GM19397 (cell line): ENCODE data around the gene SLAMF8.

Source experiments
- ATAC-seq: cut with Tn5 transposase; IDR thresholded peaks from one replicate; pipeline ENCODE4 v1.9.1; 2021; ENCODE audit warnings: mild to moderate bottlenecking, moderate library complexity; ENCODE audit not compliant: unreplicated experiment

Gene SLAMF8

DNA sequence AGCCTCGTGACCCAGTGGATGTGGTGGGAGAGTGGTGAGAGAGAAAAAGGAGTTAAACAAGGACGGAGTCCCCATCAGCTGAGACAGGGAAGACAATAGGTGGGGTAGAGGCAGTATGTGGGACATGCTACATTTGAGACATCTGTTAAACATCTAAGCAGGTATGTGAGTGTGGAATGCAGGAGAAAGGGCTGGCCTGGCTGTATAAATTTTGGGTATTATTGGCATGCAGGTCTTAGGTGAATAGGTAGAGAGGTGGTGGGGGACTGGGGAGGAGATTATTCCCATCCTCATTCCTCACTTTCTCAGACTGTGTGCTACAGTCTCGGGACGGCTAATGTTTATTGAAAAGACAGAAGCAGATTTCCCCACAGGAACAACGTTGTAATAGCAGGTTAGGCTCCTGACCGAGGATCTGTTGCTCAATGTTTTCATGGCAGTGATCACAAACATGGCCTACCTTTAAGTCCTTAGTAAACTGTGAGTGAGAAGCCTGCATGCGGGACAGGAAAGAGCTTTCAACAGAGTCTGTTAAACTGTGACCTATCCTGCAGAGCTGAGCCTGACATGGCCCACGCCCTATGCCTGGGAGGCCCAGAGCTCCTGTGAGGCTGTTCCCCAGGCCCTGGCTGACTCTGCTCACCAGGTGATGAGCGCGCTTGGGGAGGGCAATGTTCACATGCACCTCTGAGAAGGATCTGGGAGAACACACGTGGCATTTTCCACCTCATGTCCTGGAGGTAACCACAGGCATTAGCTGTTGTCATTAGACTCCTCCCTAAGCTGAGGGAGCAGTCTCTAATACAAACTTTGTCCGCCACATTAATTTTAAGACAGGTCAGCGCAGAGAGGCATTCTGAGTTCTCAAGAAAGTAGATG is 19.3 kb downstream of the SLAMF8 start:
- ATAC-seq: no peak

DNA sequence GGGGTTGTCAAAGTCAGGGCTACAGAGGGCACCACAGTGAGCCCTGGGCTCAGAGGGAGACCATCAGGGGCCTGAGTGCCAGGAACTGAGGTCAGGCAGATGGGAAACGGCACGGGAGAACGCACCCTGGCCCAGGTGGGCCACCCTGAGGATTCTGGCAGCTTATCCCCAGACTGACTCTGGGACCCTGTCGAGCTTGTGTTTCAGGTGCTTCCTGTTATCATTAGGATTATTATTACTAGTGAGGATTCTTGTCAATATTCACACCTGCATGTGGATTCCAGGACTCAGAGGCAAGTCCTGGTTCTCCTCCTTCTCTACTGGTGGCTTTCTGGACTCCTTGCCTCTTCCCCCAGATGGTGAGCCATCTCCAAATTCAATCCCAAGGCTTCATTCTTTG is 20.6 kb downstream of the SLAMF8 start:
- no peak for ATAC-seq

DNA sequence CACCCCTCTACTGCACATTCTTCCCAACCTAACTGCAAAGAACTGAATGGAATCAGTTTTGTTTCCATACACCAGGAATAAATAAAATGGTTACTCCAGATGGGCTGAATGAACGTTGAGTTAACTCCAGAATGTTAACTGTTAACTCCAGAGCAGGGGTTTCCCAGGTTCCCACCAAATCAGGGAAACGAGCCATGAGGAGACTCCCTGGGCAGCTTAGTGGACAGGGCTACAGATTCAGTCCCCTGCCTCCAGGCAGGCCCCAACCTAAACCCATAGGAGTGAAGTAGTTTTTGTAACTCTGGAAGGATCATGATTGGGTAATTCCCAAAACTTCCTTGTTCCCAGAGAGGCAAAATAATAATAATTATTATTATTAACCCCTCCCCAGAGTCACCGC is 21.7 kb downstream of the SLAMF8 start:
- no peak for ATAC-seq

DNA sequence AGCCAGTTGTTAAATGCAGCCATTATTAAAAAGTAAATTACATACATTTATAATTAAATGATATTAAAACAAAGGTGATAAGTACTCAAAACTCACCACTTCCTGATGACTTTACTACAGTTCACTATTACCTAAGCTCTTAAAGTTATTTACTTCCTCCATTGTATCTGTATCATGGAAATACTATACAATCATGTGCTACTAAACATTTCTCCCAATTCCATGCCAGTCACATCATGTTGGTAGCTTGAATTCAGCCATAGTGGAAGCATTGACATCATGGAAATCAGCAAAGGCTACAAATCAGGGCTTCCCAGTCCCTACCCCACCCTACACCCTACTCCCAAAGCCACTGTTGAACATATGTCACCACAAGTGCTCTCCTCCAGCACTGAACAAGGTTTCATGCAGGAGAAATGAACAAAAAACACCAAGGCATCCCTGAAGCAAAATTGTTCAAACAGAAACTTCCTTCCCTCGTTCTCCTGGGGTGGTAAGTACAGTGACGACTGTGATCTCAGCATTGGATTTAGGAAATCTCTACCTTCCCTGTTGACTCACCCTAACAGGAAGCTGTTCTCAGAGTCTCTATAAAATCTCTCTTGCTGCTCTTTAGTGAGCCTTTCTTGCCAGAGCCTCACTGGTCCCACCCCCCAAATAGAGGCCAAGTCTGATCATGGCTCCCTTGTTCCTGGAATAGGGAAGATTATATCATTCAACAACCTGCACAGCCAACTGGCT is 23.1 kb downstream of the SLAMF8 start:
- no peak for ATAC-seq

DNA sequence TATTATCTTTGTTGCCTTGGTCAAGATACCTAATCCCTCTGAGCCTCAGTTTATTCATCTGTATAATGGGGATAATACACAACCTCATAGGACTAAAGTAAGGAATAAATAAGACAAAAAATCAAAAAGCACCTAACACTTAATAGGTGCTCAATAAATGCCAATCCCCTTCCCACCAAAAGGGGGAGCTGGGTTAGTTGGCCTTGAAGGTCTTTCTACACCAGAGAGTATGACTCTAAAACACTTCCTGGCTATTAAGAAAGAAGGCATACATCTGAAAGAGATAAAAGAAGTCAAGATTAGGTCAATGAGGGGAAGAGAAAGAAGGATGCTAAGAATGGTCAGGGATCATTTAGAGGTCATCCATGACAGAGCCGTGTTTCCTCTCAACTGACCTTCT is 24.7 kb downstream of the SLAMF8 start:
- no peak for ATAC-seq

DNA sequence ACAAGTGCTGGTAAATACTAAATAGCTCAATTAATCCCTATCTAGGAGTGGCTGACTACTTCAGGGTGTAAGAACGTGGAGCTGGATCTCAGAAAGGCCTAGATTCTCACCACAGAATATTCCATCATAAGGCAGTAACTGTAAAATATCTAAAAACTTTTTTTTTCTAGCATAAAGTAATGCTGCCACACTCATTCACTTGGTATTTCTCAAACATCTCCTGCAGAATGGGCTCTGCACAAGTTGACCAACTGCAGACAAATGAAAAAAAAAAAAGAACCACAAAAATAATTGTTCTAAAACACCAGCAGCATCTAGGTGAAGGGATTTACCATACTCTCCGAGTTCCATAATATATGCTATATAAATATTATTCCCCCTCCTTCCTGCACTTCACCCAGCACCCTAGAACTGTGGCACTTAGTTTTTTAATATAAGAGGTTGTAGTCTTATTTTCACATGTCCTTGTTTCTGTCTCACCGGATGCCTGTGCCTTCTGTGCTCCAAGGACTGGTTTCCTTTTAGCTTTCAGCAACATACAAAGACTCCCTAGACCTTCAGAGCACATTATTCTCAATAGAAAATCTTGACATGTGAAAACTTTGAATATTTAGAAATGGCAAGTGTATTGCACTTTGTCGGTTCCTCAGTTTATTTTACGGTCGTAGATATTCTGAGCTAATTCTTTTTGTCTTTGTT is 26.9 kb downstream of the SLAMF8 start:
- ATAC-seq: no peak

DNA sequence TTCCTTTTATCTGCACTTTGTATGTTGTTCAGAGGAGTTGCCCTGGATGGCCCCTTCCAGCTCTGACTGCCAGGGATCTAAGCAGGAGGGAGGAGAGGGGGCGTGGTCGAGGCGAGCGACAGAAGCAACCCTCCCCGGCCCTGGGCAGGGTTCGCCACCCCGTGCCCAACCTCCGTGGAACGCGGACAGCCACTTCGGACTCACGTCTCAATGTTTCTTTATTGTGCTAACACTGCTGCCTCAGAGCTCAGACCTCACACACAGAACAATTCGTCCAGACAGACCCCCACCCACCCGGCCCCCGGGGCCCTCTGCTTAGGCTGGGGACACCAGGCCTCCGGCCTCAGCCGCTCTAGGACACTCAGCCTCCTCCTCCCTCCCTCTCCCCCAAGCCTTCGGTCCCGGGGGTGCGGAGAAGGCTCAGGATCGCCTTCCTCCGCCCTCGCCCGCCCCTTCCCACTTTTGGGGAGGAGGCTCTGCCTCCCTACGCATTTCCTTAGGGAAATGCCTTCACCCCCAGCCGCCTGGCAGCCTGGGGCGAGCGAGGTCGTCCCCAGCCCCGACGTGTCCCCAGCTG is 27.5 kb downstream of the SLAMF8 start:
- ATAC-seq: peak; percentile 6

DNA sequence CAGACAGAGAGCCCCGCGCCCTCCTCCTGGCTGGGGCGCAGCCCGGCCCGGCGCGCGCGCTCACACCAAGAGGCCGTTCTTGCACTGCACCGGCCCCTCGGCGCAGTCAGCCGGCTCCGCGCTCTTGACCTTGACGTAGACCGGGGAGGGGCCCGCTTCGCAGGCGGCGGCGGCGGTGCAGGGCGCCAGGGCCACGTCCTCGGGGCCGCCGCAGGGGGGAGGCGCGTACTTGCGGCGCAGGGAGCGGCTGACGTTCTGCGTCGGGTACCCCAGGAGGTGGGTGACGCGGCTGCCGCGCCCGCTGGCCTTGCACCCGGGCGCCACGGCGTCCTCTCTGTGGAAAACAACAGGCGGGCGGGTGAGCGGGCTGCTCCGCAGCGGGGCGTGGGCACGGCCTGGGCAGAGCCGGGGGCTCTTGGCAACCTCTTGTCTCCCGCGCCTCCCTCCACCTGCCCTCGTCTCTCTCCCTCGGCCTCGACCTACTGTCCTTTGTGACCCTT is 28.1 kb downstream of the SLAMF8 start:
- peak; percentile 83 for ATAC-seq

DNA sequence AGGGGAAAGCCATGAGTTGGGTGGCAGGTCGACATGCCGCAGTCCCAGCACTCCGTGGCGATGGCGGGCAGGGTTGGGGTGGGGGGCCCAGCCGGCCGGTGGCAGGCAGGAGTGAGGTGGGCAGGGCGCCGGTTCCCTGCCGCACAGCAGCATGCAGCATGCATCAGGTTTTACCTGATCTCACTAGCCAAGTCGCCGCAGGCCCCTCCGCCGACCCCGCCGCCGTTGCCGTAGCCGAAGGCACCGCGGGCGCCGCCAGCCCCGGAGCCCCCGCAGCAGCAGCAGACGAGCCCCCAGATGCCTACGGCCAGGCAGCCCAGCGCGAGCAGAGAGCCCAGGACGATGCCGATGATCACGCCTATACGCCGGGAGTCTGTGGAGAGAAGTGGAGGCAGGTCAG is 29.0 kb downstream of the SLAMF8 start:
- no peak for ATAC-seq

DNA sequence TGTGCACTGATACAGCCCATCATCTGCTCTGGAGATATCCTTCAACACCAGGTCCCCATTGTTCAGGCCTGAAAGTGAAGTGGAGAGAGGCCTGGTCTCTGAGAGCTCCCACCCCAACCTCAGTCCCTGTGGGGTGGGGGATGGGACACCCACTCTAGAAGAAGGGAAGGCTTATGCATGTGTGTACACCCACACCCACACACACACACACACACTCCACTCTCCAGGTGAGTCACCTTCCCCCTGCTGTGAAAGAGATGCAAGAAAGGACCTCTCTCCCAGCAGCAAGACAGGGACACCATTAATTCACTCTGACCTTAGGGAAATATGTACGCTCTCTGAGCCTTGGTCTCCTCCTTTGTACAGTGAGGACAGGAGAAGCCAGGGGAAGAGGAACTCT is 29.9 kb downstream of the SLAMF8 start:
- no peak for ATAC-seq

DNA sequence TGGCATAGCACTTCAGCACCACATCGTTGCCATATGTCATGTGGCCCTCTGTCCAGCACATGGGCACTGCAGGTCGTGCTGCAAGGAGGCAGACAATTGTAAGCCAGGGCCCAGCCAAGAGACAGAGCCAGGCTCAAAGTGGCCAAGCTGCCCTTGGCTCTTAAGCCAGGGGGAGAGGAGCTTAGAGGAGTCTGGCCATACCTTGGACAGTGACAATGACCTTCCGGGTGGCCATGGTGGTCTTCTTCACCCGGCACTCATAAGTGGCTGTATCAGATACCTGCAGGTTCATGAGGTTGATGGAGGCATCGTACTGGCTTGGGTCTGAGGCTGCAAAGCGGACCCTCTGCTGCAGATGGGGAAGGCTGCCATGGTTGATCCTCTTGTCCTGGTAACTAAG is 31.2 kb downstream of the SLAMF8 start:
- no peak for ATAC-seq

DNA sequence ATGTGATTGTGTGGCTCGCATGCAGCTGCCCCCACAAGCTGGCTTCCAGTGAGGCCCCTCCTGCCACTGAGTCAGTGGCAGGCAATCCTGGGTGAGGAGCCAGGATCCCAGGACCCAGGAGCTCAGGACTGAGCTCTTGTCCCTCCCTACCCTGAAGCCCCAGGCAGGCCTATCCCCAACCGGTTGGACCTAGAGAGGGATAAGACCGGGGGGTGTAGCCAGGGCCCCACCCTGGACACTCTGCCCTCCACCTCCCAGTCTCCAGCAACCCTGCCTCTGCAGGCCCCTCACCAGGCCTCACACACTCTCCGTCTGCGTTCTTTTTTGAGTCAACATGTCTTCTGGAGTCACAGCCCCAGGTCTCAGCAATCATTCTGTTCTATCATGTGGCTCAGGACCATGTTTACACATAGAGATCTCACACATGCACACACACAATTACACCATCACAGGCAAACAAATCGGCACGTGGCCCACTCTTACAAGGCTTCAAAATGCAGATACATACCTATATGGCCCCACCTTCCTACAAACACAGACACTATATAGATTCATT is 33.2 kb downstream of the SLAMF8 start:
- ATAC-seq: no peak

DNA sequence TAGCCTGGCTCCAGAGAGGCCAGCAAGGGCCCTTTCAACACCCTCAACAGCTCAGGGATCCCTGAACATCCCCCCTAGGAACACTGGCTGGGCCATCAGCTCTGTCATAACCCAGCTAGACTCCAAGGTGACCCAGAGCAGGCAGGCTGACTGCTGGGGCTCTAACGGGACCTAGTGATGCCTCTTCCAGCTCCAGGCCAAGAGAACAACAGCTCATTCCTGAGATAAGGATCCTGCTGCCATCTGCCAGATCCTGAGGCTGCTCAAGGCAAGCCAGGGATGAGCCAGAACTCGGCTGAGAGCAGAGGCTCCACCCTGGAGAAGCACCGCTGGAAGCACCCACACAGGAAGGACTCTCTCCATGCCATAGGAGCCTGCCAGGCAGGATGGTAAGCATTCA is 33.8 kb downstream of the SLAMF8 start:
- no peak for ATAC-seq

DNA sequence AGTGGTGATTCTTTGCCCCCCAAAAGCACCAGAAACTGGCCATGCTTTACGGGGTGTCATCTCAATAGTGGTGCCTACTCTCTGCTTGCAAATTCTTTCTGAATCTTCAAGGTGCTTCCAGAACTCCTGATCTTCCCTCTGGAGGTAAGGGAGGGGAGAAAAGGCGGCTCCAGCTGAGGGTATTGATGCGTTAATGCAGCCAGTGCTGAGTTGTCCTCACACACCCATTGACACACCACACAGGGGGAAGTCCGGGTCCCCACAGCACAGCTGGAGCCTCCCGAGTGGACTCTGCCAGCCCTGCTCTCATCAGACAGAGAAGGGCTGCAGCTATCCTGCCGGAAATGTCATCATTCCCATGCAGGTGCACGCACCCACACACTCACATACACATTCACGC is 34.5 kb downstream of the SLAMF8 start:
- ATAC-seq: no peak

DNA sequence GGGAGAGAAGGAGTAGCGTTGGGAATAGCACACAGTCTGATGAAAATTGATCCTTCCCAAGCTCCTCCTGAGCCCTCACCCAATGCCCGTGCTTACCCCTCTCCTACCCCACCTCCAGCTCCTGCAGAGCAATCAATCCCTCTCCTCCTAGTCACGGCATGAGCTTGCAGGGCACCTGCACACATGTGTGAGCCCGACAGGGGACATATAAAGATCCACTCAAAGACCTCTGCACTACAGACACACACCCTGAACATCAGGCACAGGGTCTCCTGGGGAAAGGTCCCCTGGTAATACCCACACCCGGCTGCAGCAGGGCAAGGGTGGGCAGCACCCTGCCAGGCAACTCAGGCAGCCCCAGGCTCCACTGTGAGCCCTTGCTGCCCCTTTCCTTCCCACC is 35.4 kb downstream of the SLAMF8 start:
- no peak for ATAC-seq

DNA sequence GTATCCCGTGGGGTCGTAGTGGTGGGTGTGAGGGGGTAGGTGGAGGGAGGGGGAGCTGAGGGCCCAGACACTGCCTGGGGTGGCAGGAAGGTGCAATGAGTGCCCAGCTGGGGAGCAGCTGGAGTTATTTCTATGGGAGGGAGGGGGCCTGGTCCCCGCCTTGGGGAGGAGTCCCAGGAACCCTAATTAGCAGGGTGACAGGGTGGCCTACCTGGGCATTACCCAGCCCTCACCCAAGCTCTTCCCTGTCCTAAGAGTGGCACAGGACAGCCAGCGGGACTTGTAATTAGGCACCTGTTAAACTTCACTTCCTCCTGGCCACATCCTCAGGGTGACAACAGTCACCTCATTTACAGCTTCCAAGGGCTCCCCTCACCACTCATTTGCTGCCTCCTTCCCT is 35.9 kb downstream of the SLAMF8 start, which contains the start of gene VSIG8:
VSIG8 (minus strand) TSS at position 101 of the 400 bp plus-strand sequence. CDS start 136 bp downstream, outside the sequence.
- ATAC-seq: no peak

DNA sequence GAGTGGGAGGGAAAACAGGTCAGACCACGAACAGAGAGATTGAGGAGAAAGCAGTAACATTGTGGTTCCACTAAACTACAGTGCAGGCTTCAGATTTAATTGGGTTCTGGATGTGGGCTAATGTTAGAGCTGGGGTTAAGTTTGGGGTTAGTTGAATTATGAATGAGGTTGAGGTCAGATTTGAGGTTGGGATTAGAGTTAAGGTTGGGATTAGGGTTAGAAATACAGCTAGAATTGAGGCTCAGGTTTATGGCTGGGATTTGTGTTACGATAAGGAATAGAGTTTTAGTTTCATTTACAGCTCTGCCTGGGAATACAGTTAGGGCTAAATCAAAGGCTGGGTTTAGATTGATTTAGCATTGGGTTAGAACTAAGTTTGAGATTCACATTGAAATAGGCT is 37.6 kb downstream of the SLAMF8 start:
- ATAC-seq: no peak

DNA sequence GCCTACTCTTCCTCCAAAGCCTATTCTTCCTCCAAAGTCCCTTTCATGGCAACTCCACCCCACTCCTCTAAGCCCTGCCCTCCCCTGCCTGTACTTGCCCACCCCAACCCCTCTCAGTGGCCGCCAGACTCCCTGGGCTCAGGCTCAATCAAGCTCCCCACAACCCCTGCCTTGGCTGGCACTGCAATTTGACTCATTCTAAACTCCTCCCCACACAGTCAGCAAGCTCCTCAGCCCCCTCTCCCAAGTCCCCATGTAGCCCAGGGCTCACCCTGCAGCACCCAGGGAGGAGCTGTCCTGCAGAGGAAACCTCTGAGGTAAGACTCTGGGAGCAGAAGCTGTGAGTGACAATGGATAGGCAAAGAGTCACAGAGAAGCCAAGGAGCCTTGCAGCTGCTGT is 39.4 kb downstream of the SLAMF8 start:
- ATAC-seq: no peak

DNA sequence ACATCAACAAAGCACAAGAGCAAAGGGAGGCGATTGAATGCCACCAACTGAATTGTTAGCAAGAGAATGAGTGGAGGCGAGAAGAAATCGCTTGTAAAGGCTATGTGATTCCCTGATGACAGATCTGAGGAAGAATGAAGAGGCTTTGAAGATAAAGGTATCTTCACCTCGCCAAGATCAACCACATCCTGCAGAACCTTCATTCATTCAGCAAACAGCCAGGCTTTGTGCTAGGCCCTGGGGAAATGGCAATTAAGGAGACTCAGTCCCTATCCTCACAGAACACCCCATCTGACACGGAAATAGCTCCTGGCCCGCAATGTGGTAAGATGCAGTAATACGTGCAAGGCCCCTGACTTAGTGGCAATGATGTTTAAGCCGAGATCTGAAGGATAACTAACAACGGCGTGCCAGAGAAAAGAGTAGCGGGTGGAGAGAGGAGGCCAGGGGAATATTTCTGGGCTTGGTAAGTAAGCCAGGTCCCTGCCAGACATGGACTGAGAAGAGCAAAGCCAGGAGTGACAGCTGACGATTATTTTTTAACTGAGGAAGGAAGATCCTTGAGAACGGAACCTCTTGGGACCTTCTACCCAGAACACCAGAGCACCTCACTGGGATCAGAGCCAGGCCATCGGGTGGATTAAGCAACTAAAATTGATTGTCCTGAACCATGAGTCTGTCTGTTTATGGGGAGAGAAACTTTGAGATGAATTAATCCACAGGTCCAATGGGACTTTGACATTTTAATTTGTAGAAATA is 40.4 kb downstream of the SLAMF8 start:
- no peak for ATAC-seq

DNA sequence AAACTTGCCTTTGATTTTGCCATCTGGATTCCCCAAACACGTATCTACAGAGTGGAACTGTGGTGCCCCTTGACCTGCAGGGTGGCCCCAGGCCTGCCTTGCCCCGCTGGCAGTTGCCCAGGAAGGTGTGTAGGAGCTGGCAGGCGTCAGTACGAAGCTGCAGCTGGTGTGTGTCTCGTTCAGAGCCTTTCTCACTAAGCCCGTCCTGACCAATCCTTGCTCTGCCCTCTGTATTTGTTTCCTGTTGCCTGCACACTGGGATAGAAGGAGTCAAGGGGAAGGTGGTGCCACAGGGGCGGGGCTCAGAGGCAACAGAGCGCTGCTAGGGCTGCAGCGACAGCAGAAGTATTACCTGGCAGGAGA is 41.0 kb downstream of the SLAMF8 start:
- ATAC-seq: no peak
